Kidney epithelial cell (primary cell): ENCODE measurements around the gene RBMS1. TPM values are rescaled to one million over a fixed set of nuclear protein-coding genes. Genes with fewer than 3 reads are reported as not detected.

Experiments
- DNase-seq: peaks from one replicate; pipeline ENCODE4 v3.0.0-alpha.2; 2010; ENCODE audit warnings: low read depth
- H3K27me3 ChIP-seq: 2 replicates; pipeline ENCODE4 v1.6.0; 2011; ENCODE audit warnings: low read length; ENCODE audit not compliant: control insufficient read depth, insufficient read depth
- H3K36me3 ChIP-seq: 2 replicates; pipeline ENCODE4 v1.5.1; 2011; ENCODE audit warnings: low read length; ENCODE audit not compliant: control insufficient read depth, insufficient read depth
- H3K4me3 ChIP-seq: 2 replicates; pipeline ENCODE4 v1.5.1; 2011; ENCODE audit warnings: low read depth, mild to moderate bottlenecking, control low read depth, low read length
- CTCF ChIP-seq: IDR thresholded peaks from 2 replicates; pipeline ENCODE4 v1.5.1; 2011; ENCODE audit warnings: mild to moderate bottlenecking, moderate library complexity, low read length, control low read depth, inconsistent platforms; ENCODE audit not compliant: insufficient read depth, poor library complexity, severe bottlenecking
- total RNA-seq: library from RNA; depleted of rRNA; stranded (reverse); fragments of >200 nt; gene quantifications from 2 replicates; pipeline ENCODE4 v1.2.3, GENCODE V29; 2015

RBMS1 gene
- total RNA-seq, 1 donor from 2014 or later: 52.5 TPM

DNA sequence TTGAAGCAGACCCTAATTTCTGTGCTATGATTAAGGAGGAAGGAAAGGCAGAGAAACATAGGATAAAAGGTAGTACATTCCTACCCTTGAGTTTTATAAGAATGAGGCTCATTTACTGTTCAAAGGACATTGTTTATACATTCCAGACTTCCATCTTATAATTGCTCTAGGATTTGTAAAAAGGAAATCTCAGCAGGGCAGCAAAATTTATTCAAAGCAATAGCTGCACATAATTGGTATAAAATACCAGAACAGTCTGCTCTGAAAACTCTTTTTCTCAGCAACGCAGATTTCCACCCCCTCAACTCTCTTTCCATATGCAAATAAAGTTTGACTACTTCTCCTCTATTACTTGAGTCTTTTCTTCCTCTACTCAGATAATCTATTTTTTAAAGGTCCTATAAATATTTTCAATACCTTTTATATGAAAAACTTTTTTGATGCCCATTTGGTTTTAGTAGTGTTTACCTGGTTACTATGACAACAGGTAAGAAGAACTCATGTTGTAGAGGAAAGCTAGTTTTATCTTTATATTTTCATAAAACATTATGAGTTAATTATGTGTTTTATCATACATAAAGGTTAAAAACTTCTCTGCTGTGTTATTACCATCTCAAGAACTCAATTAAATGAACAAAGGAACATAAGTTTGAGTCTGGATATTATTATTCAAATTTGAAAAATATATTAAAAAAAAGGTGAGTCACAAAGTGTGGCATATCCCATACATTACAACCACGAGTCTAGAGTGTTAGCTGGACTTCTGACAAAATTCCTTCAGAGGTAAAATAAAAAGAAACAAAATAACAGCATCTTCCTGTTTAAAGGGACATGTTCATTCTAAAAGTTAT, 19.9 kb downstream of the RBMS1 start:
- Histone ChIP-seq H3K27me3 (no peaks in the 10 kb centered on the region), H3K36me3 (no peaks in the 10 kb centered on the region), H3K4me3 (no peak overlapping the region)
- TF ChIP-seq CTCF: no peak
- DNase-seq: no peak

DNA sequence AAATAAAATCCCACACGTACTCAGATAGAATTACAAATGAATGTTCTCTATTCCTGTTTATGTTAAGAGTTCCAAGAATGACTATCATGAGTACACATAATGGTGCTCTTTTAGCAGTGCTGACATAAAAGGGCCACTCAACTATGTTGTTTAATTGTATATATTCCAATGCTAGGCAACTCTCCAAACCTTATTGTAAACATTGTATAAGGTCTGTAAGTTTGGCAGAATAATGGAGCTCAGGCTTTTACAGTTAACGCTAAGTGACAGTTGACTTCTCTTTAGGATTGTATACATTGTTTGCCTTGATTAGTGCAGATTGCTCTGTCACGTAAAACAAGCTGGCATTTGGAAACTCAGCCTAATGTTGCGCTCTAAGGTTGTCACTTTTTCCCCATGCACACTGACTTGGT, 20.8 kb downstream of the RBMS1 start:
- Histone ChIP-seq H3K27me3 (no peaks in the 10 kb centered on the region), H3K36me3 (no peaks in the 10 kb centered on the region), H3K4me3 (no peak overlapping the region)
- no peak for TF ChIP-seq CTCF
- no peak for DNase-seq

GRCh38 chr2:160471950-160472349, 21.7 kb downstream of the RBMS1 start:
- no peak for DNase-seq
- no peaks in the 10 kb centered on the region for H3K36me3 ChIP-seq
- no peak overlapping the region for H3K4me3 ChIP-seq
- TF ChIP-seq CTCF: no peak
- H3K27me3 ChIP-seq: no peaks in the 10 kb centered on the region

GRCh38 chr2:160469621-160470204, 23.9 kb downstream of the RBMS1 start:
- no peaks in the 10 kb centered on the region for H3K36me3 ChIP-seq
- H3K4me3 ChIP-seq: no peak overlapping the region
- no peaks in the 10 kb centered on the region for H3K27me3 ChIP-seq
- no peak for TF ChIP-seq CTCF
- DNase-seq: no peak

GRCh38 chr2:160469164-160469563, 24.4 kb downstream of the RBMS1 start:
- Histone ChIP-seq H3K27me3 (no peaks in the 10 kb centered on the region), H3K36me3 (no peaks in the 10 kb centered on the region), H3K4me3 (no peak overlapping the region)
- TF ChIP-seq CTCF: no peak
- DNase-seq: no peak
